ENCODE results near the gene PRKCE. TPM values are rescaled to one million over a fixed set of nuclear protein-coding genes. Genes with fewer than 3 reads are reported as not detected.

Gene PRKCE
- polyA plus RNA-seq, 3 donors, result 1.3 to 7.7 (median 2.3) TPM

DNA sequence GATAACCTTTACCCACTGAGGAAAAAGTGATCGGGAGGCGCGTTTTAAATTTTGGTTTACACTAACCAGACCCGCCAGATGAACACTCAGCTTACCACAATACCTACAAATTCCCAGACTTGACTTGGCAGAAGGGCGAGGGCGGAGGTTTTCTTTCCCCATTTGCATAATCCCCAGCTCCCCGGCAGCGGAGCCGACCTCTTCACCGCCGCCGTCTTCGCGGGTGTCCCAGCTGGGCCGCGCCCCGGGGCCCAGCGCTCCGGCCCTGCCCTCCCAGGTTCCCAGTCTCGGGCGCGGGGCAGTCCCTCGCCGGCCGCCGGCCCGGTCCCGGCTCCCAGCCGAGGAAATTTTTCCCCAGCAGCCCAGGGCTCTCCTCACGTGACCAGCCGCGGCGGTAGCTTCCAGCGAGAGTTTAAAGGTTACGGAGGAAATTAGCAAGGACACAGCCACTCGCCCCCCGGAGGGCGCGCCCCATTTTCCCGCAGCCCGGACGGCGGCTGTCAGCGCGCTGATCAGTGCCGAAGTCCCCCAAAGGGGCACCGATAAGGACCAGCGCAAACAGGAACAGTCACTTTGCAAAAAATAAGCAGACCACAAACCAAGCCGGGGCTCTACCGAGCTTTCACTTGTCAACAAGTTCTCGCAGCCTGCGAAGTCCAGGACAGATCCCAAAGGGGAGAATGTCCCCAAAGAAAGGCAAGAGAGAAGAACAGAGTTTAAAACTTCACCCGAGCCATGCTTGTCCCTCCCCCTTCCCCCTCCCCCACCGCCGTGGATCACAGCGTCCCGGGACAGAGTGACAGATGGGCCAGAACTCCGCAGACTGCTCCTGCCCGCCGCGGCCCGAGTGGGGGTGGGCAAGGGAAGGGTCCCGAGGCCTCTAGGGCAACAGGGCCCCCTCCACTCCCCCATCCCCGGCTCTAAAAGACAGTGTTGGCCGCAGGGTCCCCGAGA lies 1.3 kb upstream of the PRKCE start:
- Histone ChIP-seq H3K27me3 (ENCODE audit: control insufficient read depth in 2 of 2, insufficient read depth in 2 of 2, low read length in 2 of 2) (no peaks in the 10 kb centered on the region), H3K79me2 (ENCODE audit: insufficient read depth, low read length) (peaks cover 33% of the 10 kb centered on the region), H3K27ac (ENCODE audit: low read depth in 1 of 2, low read length in 2 of 2) (peak overlapping the region; percentile 86 to 87), H2AFZ (ENCODE audit: insufficient read depth, low read depth, low read length, poor library complexity, severe bottlenecking) (peak overlapping the region; percentile 79), H3K36me3 (replicated peaks in 1 of 2; ENCODE audit: control insufficient read depth in 1 of 2, insufficient read depth in 2 of 2, low read length in 2 of 2) (no peaks in the 10 kb centered on the region), H3K4me2 (replicated peaks; ENCODE audit: extremely low read depth, low read length, poor library complexity, severe bottlenecking) (peak overlapping the region; percentile 85), H3K4me3 (replicated peaks in 1 of 3; ENCODE audit: low read depth in 2 of 3, low read length in 3 of 3) (peak overlapping the region; percentile 83 to 91 (median 85)), H3K9me3 (replicated peaks in 1 of 2; ENCODE audit: control insufficient read depth in 1 of 2, insufficient read depth in 1 of 2, low read length in 2 of 2) (no peaks in the 10 kb centered on the region), H3K4me1 (ENCODE audit: control insufficient read depth in 1 of 2, insufficient read depth in 2 of 2, low read length in 2 of 2) (peaks cover 28 to 30% of the 10 kb centered on the region in 2 donors), H3K9ac (ENCODE audit: insufficient read depth, low read length, poor library complexity, severe bottlenecking) (peak overlapping the region; percentile 92), H4K20me1 (ENCODE audit: insufficient read depth, low read length) (peaks cover 32% of the 10 kb centered on the region)
- H3K9me3 Mint-ChIP-seq, result peaks cover 0 to 5% (median 2%) of the 10 kb centered on the region in 7 donors
- TF ChIP-seq CTCF (IDR thresholded peaks at IDR 0.05), result no peak
- DNase-seq, result peak; percentile 34 to 64 (median 36)
- intact Hi-C loops (cut with micrococcal nuclease), result loop anchor here in 1 of 2 donors (5.0 kb wide), 2 partner anchors 77 to 242 kb away; no protein-coding TSS in a partner anchor
- under 1% methylated on average over 46 of the region's 66 CpGs for WGBS (ENCODE audit: insufficient coverage)
- peaks cover 41% of the 10 kb centered on the region for H3K4me1 Mint-ChIP-seq
- H3K27me3 Mint-ChIP-seq (ENCODE audit: low read depth in 3 of 3), result peaks cover 3 to 12% (median 4%) of the 10 kb centered on the region in 3 donors
- H3K36me3 Mint-ChIP-seq, result peaks cover 3 to 6% of the 10 kb centered on the region in 2 donors
- H3K27ac Mint-ChIP-seq, result peak overlapping the region; percentile 89 to 95 (median 93)
- peak overlapping the region; percentile 89 to 98 for H3K4me3 Mint-ChIP-seq

GRCh38 chr2:45650851-45651414 lies 542 bp upstream of the PRKCE start:
- Histone ChIP-seq H3K27me3 (ENCODE audit: control insufficient read depth in 2 of 2, insufficient read depth in 2 of 2, low read length in 2 of 2) (no peaks in the 10 kb centered on the region), H4K20me1 (ENCODE audit: insufficient read depth, low read length) (peaks cover 39% of the 10 kb centered on the region), H3K4me3 (replicated peaks in 1 of 3; ENCODE audit: low read depth in 2 of 3, low read length in 3 of 3) (peak overlapping the region; percentile 83 to 91 (median 85)), H3K4me2 (replicated peaks; ENCODE audit: extremely low read depth, low read length, poor library complexity, severe bottlenecking) (peak overlapping the region; percentile 85), H3K27ac (ENCODE audit: low read depth in 1 of 2, low read length in 2 of 2) (peak overlapping the region; percentile 86 to 87), H3K36me3 (replicated peaks in 1 of 2; ENCODE audit: control insufficient read depth in 1 of 2, insufficient read depth in 2 of 2, low read length in 2 of 2) (no peaks in the 10 kb centered on the region), H3K9ac (ENCODE audit: insufficient read depth, low read length, poor library complexity, severe bottlenecking) (peak overlapping the region; percentile 92), H3K79me2 (ENCODE audit: insufficient read depth, low read length) (peaks cover 39% of the 10 kb centered on the region), H3K4me1 (ENCODE audit: control insufficient read depth in 1 of 2, insufficient read depth in 2 of 2, low read length in 2 of 2) (peaks cover 28 to 30% of the 10 kb centered on the region in 2 donors), H3K9me3 (replicated peaks in 1 of 2; ENCODE audit: control insufficient read depth in 1 of 2, insufficient read depth in 1 of 2, low read length in 2 of 2) (no peaks in the 10 kb centered on the region), H2AFZ (ENCODE audit: insufficient read depth, low read depth, low read length, poor library complexity, severe bottlenecking) (peak overlapping the region; percentile 79)
- WGBS (ENCODE audit: insufficient coverage), result under 1% methylated on average over 66 of the region's 79 CpGs
- peaks cover 2 to 12% (median 3%) of the 10 kb centered on the region in 3 donors for H3K27me3 Mint-ChIP-seq (ENCODE audit: low read depth in 3 of 3)
- H3K36me3 Mint-ChIP-seq, result peaks cover 6 to 7% of the 10 kb centered on the region in 2 donors
- peaks cover 0 to 5% (median 2%) of the 10 kb centered on the region in 7 donors for H3K9me3 Mint-ChIP-seq
- peak overlapping the region; percentile 87 to 96 (median 91) for H3K27ac Mint-ChIP-seq
- peak; percentile 92 to 96 (median 95) for DNase-seq
- intact Hi-C loops (cut with micrococcal nuclease), result loop anchor here in 1 of 2 donors (5.0 kb wide), 2 partner anchors 76 to 241 kb away; no protein-coding TSS in a partner anchor
- peak; percentile 19 for TF ChIP-seq CTCF (IDR thresholded peaks at IDR 0.05)
- H3K4me1 Mint-ChIP-seq, result peaks cover 41% of the 10 kb centered on the region
- peak overlapping the region; percentile 95 to 98 for H3K4me3 Mint-ChIP-seq
